CD8-positive, alpha-beta memory T cell (primary cell): ENCODE data around the gene COLQ. TPM values are rescaled to one million over a fixed set of nuclear protein-coding genes. Genes with fewer than 3 reads are reported as not detected.

ENCODE experiments used
- CTCF ChIA-PET: fragments of 350-600 bp; sonication (Branson Sonifier 250); formaldehyde crosslinking; loops from one replicate; lab custom pipeline; 2021; ENCODE audit warnings: antibody characterized with exemption; lab: Charles Lee
- POLR2A ChIA-PET: fragments of 350-600 bp; sonication (Branson Sonifier 250); formaldehyde crosslinking; loops from one replicate; lab custom pipeline; 2021; ENCODE audit warnings: antibody characterized with exemption; lab: Charles Lee
- DNase-seq, 5 donors: peaks; one replicate each; pipeline versions ENCODE4 v3.0.0 to v3.0.0-alpha.2; 2020 to 2022; ENCODE audit warnings: mixed read lengths in 1 of 5
- H3K27ac ChIP-seq: one replicate; pipeline ENCODE4 v1.7.0; 2013; ENCODE audit warnings: low read depth, mild to moderate bottlenecking, low read length, moderate library complexity
- H3K27me3 ChIP-seq: 2 replicates; pipeline ENCODE4 v1.7.0; 2013; ENCODE audit warnings: low read length, mild to moderate bottlenecking; ENCODE audit not compliant: insufficient read depth, poor library complexity, severe bottlenecking
- H3K36me3 ChIP-seq: 2 replicates; pipeline ENCODE4 v1.7.0; 2013; ENCODE audit warnings: mild to moderate bottlenecking, low read length, moderate library complexity; ENCODE audit not compliant: insufficient read depth
- H3K4me1 ChIP-seq: 2 replicates; pipeline ENCODE4 v1.7.0; 2013; ENCODE audit warnings: mild to moderate bottlenecking, low read length, moderate library complexity; ENCODE audit not compliant: insufficient read depth
- H3K4me3 ChIP-seq: 2 replicates; pipeline ENCODE4 v1.7.0; 2013; ENCODE audit warnings: mild to moderate bottlenecking, low read length
- H3K9me3 ChIP-seq: 2 replicates; pipeline ENCODE4 v1.7.0; 2013; ENCODE audit warnings: mild to moderate bottlenecking, low read length
- H3K27ac Mint-ChIP-seq, 8 donors: one replicate each; pipeline ENCODE4 v1.8.0; 2020 to 2021; ENCODE audit warnings: mixed read lengths in 8 of 8, mild to moderate bottlenecking in 6 of 8, inconsistent platforms in 3 of 8, moderate library complexity in 3 of 8
- H3K27me3 Mint-ChIP-seq, 2 donors: one replicate each; pipeline ENCODE4 v1.8.0; 2020 to 2021; ENCODE audit warnings: mixed read lengths in 2 of 2, mild to moderate bottlenecking in 1 of 2, moderate library complexity in 1 of 2
- H3K36me3 Mint-ChIP-seq, 3 donors: one replicate each; pipeline ENCODE4 v1.8.0; 2020 to 2021; ENCODE audit warnings: mixed read lengths in 3 of 3, inconsistent platforms in 1 of 3, mild to moderate bottlenecking in 1 of 3
- H3K4me1 Mint-ChIP-seq, 3 donors: one replicate each; pipeline ENCODE4 v1.8.0; 2020 to 2021; ENCODE audit warnings: mixed read lengths in 3 of 3, inconsistent platforms in 1 of 3, mild to moderate bottlenecking in 1 of 3
- H3K4me3 Mint-ChIP-seq, 7 donors: one replicate each; pipeline ENCODE4 v1.8.0; 2020 to 2021; ENCODE audit warnings: mixed read lengths in 7 of 7, mild to moderate bottlenecking in 6 of 7, moderate library complexity in 4 of 7, inconsistent platforms in 2 of 7
- H3K9me3 Mint-ChIP-seq, 5 donors: one replicate each; pipeline ENCODE4 v1.8.0; 2020 to 2022; ENCODE audit warnings: mixed read lengths in 5 of 5, mild to moderate bottlenecking in 3 of 5, moderate library complexity in 2 of 5, inconsistent platforms in 1 of 5
- polyA plus RNA-seq: library from polyadenylated mRNA; unstranded; fragments of 300-500 nt; fragmentation: Illumina TruSeq; gene quantifications from one replicate; pipeline ENCODE4 v1.2.3, GENCODE V29; 2021
- total RNA-seq, 2 experiments: library from RNA; stranded (reverse); gene quantifications; one replicate each; pipeline ENCODE4 v1.2.3, GENCODE V29; 2021

COLQ gene
- total and polyA plus RNA-seq, 3 experiments from 2014 or later: 1.1 to 17.3 (median 1.6) TPM

GRCh38 chr3:15453991-15454625 lies 67.4 kb downstream of the COLQ start:
- H3K36me3 ChIP-seq: no peaks in the 10 kb centered on the region
- H3K4me1 ChIP-seq: no peaks in the 10 kb centered on the region
- Mint-ChIP-seq H3K27me3 (no peaks in the 10 kb centered on the region), H3K4me1 (no peaks in the 10 kb centered on the region), H3K4me3 (no peak overlapping the region), H3K27ac (peak overlapping the region in 1 of 8 donors; percentile 44), H3K36me3 (peaks cover 4 to 13% (median 8%) of the 10 kb centered on the region in 3 donors), H3K9me3 (no peaks in the 10 kb centered on the region)
- H3K9me3 ChIP-seq: no peaks in the 10 kb centered on the region
- no peak for DNase-seq
- no peak overlapping the region for H3K27ac ChIP-seq
- H3K4me3 ChIP-seq: no peak overlapping the region
- ChIA-PET CTCF (interaction anchor here (0.8 kb wide), 1 partner anchor 10 kb away, joined by 3 read pairs; no protein-coding TSS in a partner anchor), POLR2A (no interaction called here)
- no peaks in the 10 kb centered on the region for H3K27me3 ChIP-seq

- no peaks in the 10 kb centered on the region for H3K36me3 ChIP-seq
- H3K27ac Mint-ChIP-seq: peak overlapping the region in 2 of 8 donors; percentile 29 to 39
- H3K4me3 Mint-ChIP-seq: no peak overlapping the region
- no peak overlapping the region for H3K27ac ChIP-seq
- no peaks in the 10 kb centered on the region for H3K9me3 Mint-ChIP-seq
- ChIA-PET CTCF (no interaction called here), POLR2A (no interaction called here)
- H3K27me3 Mint-ChIP-seq: no peaks in the 10 kb centered on the region
- H3K9me3 ChIP-seq: no peaks in the 10 kb centered on the region
- no peaks in the 10 kb centered on the region for H3K4me1 ChIP-seq
- no peaks in the 10 kb centered on the region for H3K27me3 ChIP-seq
- H3K4me3 ChIP-seq: no peak overlapping the region
- no peaks in the 10 kb centered on the region for H3K4me1 Mint-ChIP-seq
- peaks cover 4 to 13% (median 8%) of the 10 kb centered on the region in 3 donors for H3K36me3 Mint-ChIP-seq
- DNase-seq: no peak
Observed at GRCh38 chr3:15453501-15453900, 68.0 kb downstream of the COLQ start.

GRCh38 chr3:15452961-15453360 lies 68.5 kb downstream of the COLQ start:
- POLR2A ChIA-PET: no interaction called here
- Histone ChIP-seq H3K4me3 (no peak overlapping the region), H3K4me1 (no peaks in the 10 kb centered on the region), H3K36me3 (no peaks in the 10 kb centered on the region), H3K9me3 (no peaks in the 10 kb centered on the region), H3K27me3 (no peaks in the 10 kb centered on the region), H3K27ac (no peak overlapping the region)
- Mint-ChIP-seq H3K27ac (peak overlapping the region in 3 of 8 donors; percentile 29 to 40 (median 39)), H3K36me3 (peaks cover 4 to 13% (median 4%) of the 10 kb centered on the region in 3 donors), H3K4me3 (no peak overlapping the region), H3K4me1 (no peaks in the 10 kb centered on the region), H3K27me3 (no peaks in the 10 kb centered on the region), H3K9me3 (no peaks in the 10 kb centered on the region)
- no peak for DNase-seq
- CTCF ChIA-PET: no interaction called here

- Mint-ChIP-seq H3K27me3 (no peaks in the 10 kb centered on the region), H3K27ac (peak overlapping the region in 2 of 8 donors; percentile 1 to 88), H3K36me3 (peaks cover 4 to 13% (median 4%) of the 10 kb centered on the region in 3 donors), H3K9me3 (no peaks in the 10 kb centered on the region), H3K4me1 (no peaks in the 10 kb centered on the region), H3K4me3 (no peak overlapping the region)
- DNase-seq: no peak
- no peak overlapping the region for H3K27ac ChIP-seq
- H3K4me3 ChIP-seq: no peak overlapping the region
- H3K36me3 ChIP-seq: no peaks in the 10 kb centered on the region
- no peaks in the 10 kb centered on the region for H3K27me3 ChIP-seq
- ChIA-PET POLR2A (no interaction called here), CTCF (no interaction called here)
- H3K9me3 ChIP-seq: no peaks in the 10 kb centered on the region
- H3K4me1 ChIP-seq: no peaks in the 10 kb centered on the region
Observed at GRCh38 chr3:15452156-15452555, 69.3 kb downstream of the COLQ start.

- Mint-ChIP-seq H3K9me3 (no peaks in the 10 kb centered on the region), H3K27ac (peak overlapping the region in 3 of 8 donors; percentile 20 to 89 (median 43)), H3K27me3 (no peaks in the 10 kb centered on the region), H3K4me3 (peak overlapping the region in 1 of 7 donors; percentile 44), H3K4me1 (no peaks in the 10 kb centered on the region), H3K36me3 (peaks cover 4 to 13% (median 4%) of the 10 kb centered on the region in 3 donors)
- POLR2A ChIA-PET: no interaction called here
- no peak overlapping the region for H3K4me3 ChIP-seq
- DNase-seq: no peak
- no peaks in the 10 kb centered on the region for H3K9me3 ChIP-seq
- no peak overlapping the region for H3K27ac ChIP-seq
- H3K27me3 ChIP-seq: no peaks in the 10 kb centered on the region
- no peaks in the 10 kb centered on the region for H3K36me3 ChIP-seq
- CTCF ChIA-PET: no interaction called here
- H3K4me1 ChIP-seq: no peaks in the 10 kb centered on the region
Observed at GRCh38 chr3:15451216-15452113, 70.0 kb downstream of the COLQ start.

GRCh38 chr3:15450438-15451215 lies 70.9 kb downstream of the COLQ start:
- no peaks in the 10 kb centered on the region for H3K9me3 ChIP-seq
- H3K27ac Mint-ChIP-seq: peak overlapping the region in 4 of 8 donors; percentile 12 to 70 (median 50)
- CTCF ChIA-PET: no interaction called here

GRCh38 chr3:15449489-15450224 lies 71.8 kb downstream of the COLQ start:
- H3K4me3 Mint-ChIP-seq: no peak overlapping the region
- H3K9me3 Mint-ChIP-seq: no peaks in the 10 kb centered on the region
- H3K9me3 ChIP-seq: no peaks in the 10 kb centered on the region
- ChIA-PET CTCF (no interaction called here), POLR2A (no interaction called here)
- no peaks in the 10 kb centered on the region for H3K27me3 ChIP-seq
- H3K36me3 ChIP-seq: no peaks in the 10 kb centered on the region
- H3K4me3 ChIP-seq: no peak overlapping the region
- no peaks in the 10 kb centered on the region for H3K27me3 Mint-ChIP-seq
- peaks cover 0 to 4% (median 0%) of the 10 kb centered on the region in 3 donors for H3K4me1 Mint-ChIP-seq
- no peaks in the 10 kb centered on the region for H3K4me1 ChIP-seq
- H3K27ac ChIP-seq: no peak overlapping the region
- peak overlapping the region in 4 of 8 donors; percentile 15 to 46 (median 28) for H3K27ac Mint-ChIP-seq
- peaks cover 7 to 14% (median 9%) of the 10 kb centered on the region in 3 donors for H3K36me3 Mint-ChIP-seq
- DNase-seq: no peak

More at GRCh38 chr3:15450438-15451215, 70.9 kb downstream of the COLQ start:
- Histone ChIP-seq H3K27me3 (no peaks in the 10 kb centered on the region), H3K36me3 (no peaks in the 10 kb centered on the region), H3K4me3 (no peak overlapping the region), H3K27ac (no peak overlapping the region), H3K4me1 (no peaks in the 10 kb centered on the region)
- H3K4me1 Mint-ChIP-seq: no peaks in the 10 kb centered on the region
- no peak for DNase-seq
- H3K4me3 Mint-ChIP-seq: no peak overlapping the region
- H3K27me3 Mint-ChIP-seq: no peaks in the 10 kb centered on the region
- H3K36me3 Mint-ChIP-seq: peaks cover 4 to 13% (median 4%) of the 10 kb centered on the region in 3 donors
- no peaks in the 10 kb centered on the region for H3K9me3 Mint-ChIP-seq
- POLR2A ChIA-PET: no interaction called here
